ENCODE measurements around the gene TBCD. TPM values are rescaled to one million over a fixed set of nuclear protein-coding genes. Genes with fewer than 3 reads are reported as not detected.

TBCD gene
- total RNA-seq, 2 donors from 2014 or later: 64.0 to 123 TPM

- no peak overlapping the region for H3K4me3 ChIP-seq
- TF ChIP-seq CTCF (IDR thresholded peaks at IDR 0.05): no peak
- TF ChIP-seq POLR2AphosphoS5 (IDR thresholded peaks at IDR 0.05): no peak
- no peak for TF ChIP-seq POLR2A (IDR thresholded peaks at IDR 0.05)
- H3K9me3 ChIP-seq: no peaks in the 10 kb centered on the region
- H3K4me1 ChIP-seq (replicated peaks): no peaks in the 10 kb centered on the region
- intact Hi-C loops (cut with DNase I): no loop called here
- no peaks in the 10 kb centered on the region for H3K36me3 ChIP-seq
- H3K27me3 ChIP-seq (replicated peaks; ENCODE audit: insufficient read depth): no peaks in the 10 kb centered on the region
- no peak overlapping the region for H3K27ac ChIP-seq
- WGBS: 76% methylated on average over 8 of the region's 11 CpGs
- DNase-seq (ENCODE audit: low spot score): no peak
Measured at GRCh38 chr17:82844796-82845162, 92.9 kb downstream of the TBCD start.

GRCh38 chr17:82845163-82845807 is 93.4 kb downstream of the TBCD start:
- 83% methylated on average over 24 of the region's 24 CpGs for WGBS

GRCh38 chr17:82846061-82846691 is 94.3 kb downstream of the TBCD start:
- no peaks in the 10 kb centered on the region for H3K27me3 ChIP-seq (replicated peaks; ENCODE audit: insufficient read depth)
- DNase-seq (ENCODE audit: low spot score): no peak
- H3K9me3 ChIP-seq: no peaks in the 10 kb centered on the region
- H3K36me3 ChIP-seq: no peaks in the 10 kb centered on the region
- no peak overlapping the region for H3K27ac ChIP-seq
- no peak overlapping the region for H3K4me3 ChIP-seq
- TF ChIP-seq POLR2A (IDR thresholded peaks at IDR 0.05) (no peak), POLR2AphosphoS5 (IDR thresholded peaks at IDR 0.05) (no peak), CTCF (IDR thresholded peaks at IDR 0.05) (no peak)
- WGBS: 71% methylated on average over 20 of the region's 25 CpGs
- no peaks in the 10 kb centered on the region for H3K4me1 ChIP-seq (replicated peaks)
- intact Hi-C loops (cut with DNase I): no loop called here

More at GRCh38 chr17:82845163-82845807, 93.4 kb downstream of the TBCD start:
- Histone ChIP-seq H3K4me1 (replicated peaks) (no peaks in the 10 kb centered on the region), H3K4me3 (no peak overlapping the region), H3K27me3 (replicated peaks; ENCODE audit: insufficient read depth) (no peaks in the 10 kb centered on the region), H3K9me3 (no peaks in the 10 kb centered on the region), H3K27ac (no peak overlapping the region), H3K36me3 (no peaks in the 10 kb centered on the region)
- no peak for TF ChIP-seq POLR2AphosphoS5 (IDR thresholded peaks at IDR 0.05)
- TF ChIP-seq POLR2A (IDR thresholded peaks at IDR 0.05): no peak
- intact Hi-C loops (cut with DNase I): no loop called here
- no peak for DNase-seq (ENCODE audit: low spot score)

- peak; percentile 76 for TF ChIP-seq POLR2AphosphoS5 (IDR thresholded peaks at IDR 0.05)
- no peak for TF ChIP-seq POLR2A (IDR thresholded peaks at IDR 0.05)
- peak overlapping the region; percentile 20 to 28 for H3K4me3 ChIP-seq
- intact Hi-C loops (cut with DNase I): no loop called here
- peak overlapping the region; percentile 78 to 90 for H3K27ac ChIP-seq
- H3K4me1 ChIP-seq (replicated peaks): no peaks in the 10 kb centered on the region
- 26% methylated on average over 23 of the region's 23 CpGs for WGBS
- no peaks in the 10 kb centered on the region for H3K27me3 ChIP-seq (replicated peaks; ENCODE audit: insufficient read depth)
- H3K36me3 ChIP-seq: no peaks in the 10 kb centered on the region
- peak; percentile 86 for DNase-seq (ENCODE audit: low spot score)
- H3K9me3 ChIP-seq: no peaks in the 10 kb centered on the region
Measured at GRCh38 chr17:82848022-82848592, 96.2 kb downstream of the TBCD start.

- Histone ChIP-seq H3K4me1 (replicated peaks) (no peaks in the 10 kb centered on the region), H3K27ac (no peak overlapping the region), H3K27me3 (replicated peaks; ENCODE audit: insufficient read depth) (no peaks in the 10 kb centered on the region), H3K4me3 (no peak overlapping the region), H3K36me3 (no peaks in the 10 kb centered on the region), H3K9me3 (no peaks in the 10 kb centered on the region)
- 85% methylated on average over 33 of the region's 33 CpGs for WGBS
- no peak for DNase-seq (ENCODE audit: low spot score)
- intact Hi-C loops (cut with DNase I): no loop called here
- TF ChIP-seq POLR2A (IDR thresholded peaks at IDR 0.05) (no peak), CTCF (IDR thresholded peaks at IDR 0.05) (no peak), POLR2AphosphoS5 (IDR thresholded peaks at IDR 0.05) (no peak)
Measured at GRCh38 chr17:82849076-82849945, 97.4 kb downstream of the TBCD start.
